IPS-18c (cell line): ENCODE data around the gene SUMO2.
"Not testable (repeated sequence)": the region's sequence is repeated elsewhere in the genome, so short reads cannot be mapped to it uniquely, and the experiment has no call there.

ENCODE experiments used
- H3K4me3 ChIP-seq: 2 replicates; pipeline ENCODE4 v1.7.0; 2013; ENCODE audit warnings: low read depth, mild to moderate bottlenecking, low read length, moderate library complexity; ENCODE audit not compliant: insufficient read depth
- H3K9me3 ChIP-seq: one replicate; pipeline ENCODE4 v1.6.1; 2013; ENCODE audit warnings: mild to moderate bottlenecking, low read length, moderate library complexity; ENCODE audit not compliant: control insufficient read depth, insufficient read depth

SUMO2 gene

GRCh38 chr17:75132018-75133000, 50.5 kb downstream of the SUMO2 start:
- not testable (repeated sequence) for H3K9me3 ChIP-seq
- H3K4me3 ChIP-seq, result peak overlapping the region; percentile 81

GRCh38 chr17:75131278-75132017, 51.3 kb downstream of the SUMO2 start, which contains the start of gene NT5C:
Gene NT5C (minus strand): TSS chr17:75131742. CDS start chr17:75131707, 35 bp downstream.
- peak within 1 kb of the TSS; percentile 81 for H3K4me3 ChIP-seq
- H3K9me3 ChIP-seq, result no peaks in the 10 kb centered on the region

GRCh38 chr17:75130632-75131277, 52.0 kb downstream of the SUMO2 start:
- Histone ChIP-seq H3K9me3 (no peaks in the 10 kb centered on the region), H3K4me3 (peak overlapping the region; percentile 81)

- peak overlapping the region; percentile 81 for H3K4me3 ChIP-seq
Observed at GRCh38 chr17:75130059-75130631, 52.6 kb downstream of the SUMO2 start.

GRCh38 chr17:75129576-75129975, 53.2 kb downstream of the SUMO2 start:
- no peak overlapping the region for H3K4me3 ChIP-seq
- H3K9me3 ChIP-seq, result no peaks in the 10 kb centered on the region

More at GRCh38 chr17:75130059-75130631, 52.6 kb downstream of the SUMO2 start:
- no peaks in the 10 kb centered on the region for H3K9me3 ChIP-seq

GRCh38 chr17:75128694-75129505, 53.9 kb downstream of the SUMO2 start:
- Histone ChIP-seq H3K9me3 (no peaks in the 10 kb centered on the region), H3K4me3 (no peak overlapping the region)

- not testable (repeated sequence) for H3K4me3 ChIP-seq
Observed at GRCh38 chr17:75127936-75128335, 54.8 kb downstream of the SUMO2 start.

GRCh38 chr17:75126954-75127353, 55.8 kb downstream of the SUMO2 start:
- Histone ChIP-seq H3K4me3 (no peak overlapping the region), H3K9me3 (no peaks in the 10 kb centered on the region)

More at GRCh38 chr17:75127936-75128335, 54.8 kb downstream of the SUMO2 start:
- H3K9me3 ChIP-seq, result not testable (repeated sequence)

GRCh38 chr17:75125984-75126383, 56.8 kb downstream of the SUMO2 start:
- Histone ChIP-seq H3K9me3 (no peaks in the 10 kb centered on the region), H3K4me3 (no peak overlapping the region)

- Histone ChIP-seq H3K9me3 (no peaks in the 10 kb centered on the region), H3K4me3 (no peak overlapping the region)
Observed at GRCh38 chr17:75124819-75125162, 58.0 kb downstream of the SUMO2 start.

- Histone ChIP-seq H3K4me3 (no peak overlapping the region), H3K9me3 (no peaks in the 10 kb centered on the region)
Observed at GRCh38 chr17:75124041-75124818, 58.5 kb downstream of the SUMO2 start.

- Histone ChIP-seq H3K9me3 (no peaks in the 10 kb centered on the region), H3K4me3 (no peak overlapping the region)
Observed at GRCh38 chr17:75118307-75118706, 64.5 kb downstream of the SUMO2 start.

- no peaks in the 10 kb centered on the region for H3K9me3 ChIP-seq
- H3K4me3 ChIP-seq, result no peak overlapping the region
Observed at GRCh38 chr17:75116737-75117136, 66.0 kb downstream of the SUMO2 start.
